HEK293T (cell line): ENCODE data around the gene MT1A.

Source experiments
- CTBP1 ChIP-seq: fragments of 450-650 bp; IDR thresholded peaks from 2 replicates; pipeline ENCODE4 v1.6.1; 2016; ENCODE audit warnings: borderline replicate concordance
- ELF4 ChIP-seq: fragments of 450-650 bp; IDR thresholded peaks from 2 replicates; pipeline ENCODE4 v1.6.1; 2017; ENCODE audit warnings: antibody characterized with exemption
- FOXA1 ChIP-seq: fragments of 450-650 bp; IDR thresholded peaks from 2 replicates; pipeline ENCODE4 v1.6.1; 2016; ENCODE audit warnings: mild to moderate bottlenecking
- FOXM1 ChIP-seq: fragments of 450-650 bp; IDR thresholded peaks from 2 replicates; pipeline ENCODE4 v1.6.1; 2017; ENCODE audit warnings: mild to moderate bottlenecking, borderline replicate concordance
- HDGF ChIP-seq: fragments of 450-650 bp; IDR thresholded peaks from 2 replicates; pipeline ENCODE4 v1.6.1; 2017; ENCODE audit warnings: antibody characterized with exemption, borderline replicate concordance
- LEF1 ChIP-seq: fragments of 450-650 bp; IDR thresholded peaks from 2 replicates; pipeline ENCODE4 v1.6.1; 2017; ENCODE audit warnings: mild to moderate bottlenecking, borderline replicate concordance
- NFRKB ChIP-seq: fragments of 450-650 bp; IDR thresholded peaks from 2 replicates; pipeline ENCODE4 v1.6.1; 2016; ENCODE audit warnings: mild to moderate bottlenecking, moderate library complexity
- SP1 ChIP-seq: fragments of 450-650 bp; IDR thresholded peaks from 2 replicates; pipeline ENCODE4 v1.6.1; 2017
- TF ChIP-seq, protein P1 (sequence below): fragments of 450-650 bp; IDR thresholded peaks from 2 replicates; pipeline ENCODE4 v1.6.1; 2016

DNA sequence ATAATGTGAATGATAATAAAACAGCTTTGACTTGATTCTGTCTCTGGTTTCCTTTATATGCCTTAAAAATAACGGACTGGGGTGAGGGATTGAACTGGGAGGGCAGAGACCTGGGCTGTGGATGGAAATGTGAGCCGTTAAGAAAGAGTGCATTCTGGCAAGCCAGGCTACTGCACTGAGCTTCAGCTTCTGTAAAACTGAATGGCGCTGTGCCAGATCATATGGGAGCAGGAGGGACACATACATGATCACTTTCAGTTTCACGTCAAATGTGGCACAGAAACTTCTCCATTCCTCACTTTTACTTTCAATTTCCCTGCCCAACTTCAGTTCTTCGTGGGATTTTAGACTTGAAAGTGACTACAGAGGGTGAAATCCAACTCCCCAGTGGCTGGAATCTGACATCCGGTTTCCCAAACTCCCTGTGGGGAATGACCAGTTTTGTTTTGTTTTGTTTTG, 29.0 kb upstream of the MT1A start:
- TF ChIP-seq NFRKB (no peak), SP1 (no peak), LEF1 (no peak), FOXA1 (no peak), HDGF (no peak), FOXM1 (no peak), CTBP1 (no peak), ELF4 (no peak)
- TF ChIP-seq, protein P1, sequence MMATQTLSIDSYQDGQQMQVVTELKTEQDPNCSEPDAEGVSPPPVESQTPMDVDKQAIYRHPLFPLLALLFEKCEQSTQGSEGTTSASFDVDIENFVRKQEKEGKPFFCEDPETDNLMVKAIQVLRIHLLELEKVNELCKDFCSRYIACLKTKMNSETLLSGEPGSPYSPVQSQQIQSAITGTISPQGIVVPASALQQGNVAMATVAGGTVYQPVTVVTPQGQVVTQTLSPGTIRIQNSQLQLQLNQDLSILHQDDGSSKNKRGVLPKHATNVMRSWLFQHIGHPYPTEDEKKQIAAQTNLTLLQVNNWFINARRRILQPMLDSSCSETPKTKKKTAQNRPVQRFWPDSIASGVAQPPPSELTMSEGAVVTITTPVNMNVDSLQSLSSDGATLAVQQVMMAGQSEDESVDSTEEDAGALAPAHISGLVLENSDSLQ = no peak
